Upper lobe of left lung (tissue), 6 donors: ENCODE measurements around the gene ARL4A. TPM values are rescaled to one million over a fixed set of nuclear protein-coding genes. Genes with fewer than 3 reads are reported as not detected.

ENCODE experiments used
- ATAC-seq, 2 donors: fragments of 200-7000 bp; cut with Tn5 transposase; one replicate each; pipeline ENCODE4 v1.9.1; 2022; ENCODE audit warnings: mild to moderate bottlenecking in 2 of 2, moderate library complexity in 2 of 2; ENCODE audit not compliant: low FRiP score in 2 of 2
- DNase-seq, 2 donors: peaks; one replicate each; pipeline ENCODE4 v3.0.0-alpha.2; 2019 to 2020
- H3K27ac ChIP-seq, 4 donors: fragments of 200-600 bp; sonication (generic); one replicate each; pipeline ENCODE4 v1.5.1; 2016 to 2019
- H3K27me3 ChIP-seq, 4 donors: fragments of 200-600 bp; sonication (generic); one replicate each; pipeline ENCODE4 v1.5.1; 2017 to 2019
- H3K36me3 ChIP-seq, 4 donors: fragments of 200-600 bp; sonication (generic); one replicate each; pipeline ENCODE4 v1.5.1; 2016 to 2019
- H3K4me1 ChIP-seq, 4 donors: fragments of 200-600 bp; sonication (generic); one replicate each; pipeline ENCODE4 v1.5.1; 2018 to 2019
- H3K4me3 ChIP-seq, 4 donors: fragments of 200-600 bp; sonication (generic); one replicate each; pipeline ENCODE4 v1.5.1; 2017 to 2019; ENCODE audit warnings: mild to moderate bottlenecking in 2 of 4, moderate library complexity in 1 of 4
- H3K9me3 ChIP-seq, 4 donors: fragments of 200-600 bp; sonication (generic); one replicate each; pipeline ENCODE4 v1.5.1; 2018 to 2019
- CTCF ChIP-seq, 6 experiments: fragments of 450-650 bp in 4 of 6; fragments of 200-600 bp in 2 of 6; sonication (generic) in 2 of 6; IDR thresholded peaks; one replicate each; pipeline ENCODE4 v1.5.1; 2016 to 2019; ENCODE audit warnings: antibody characterized with exemption in 6 of 6
- EP300 ChIP-seq, 4 donors: sonication (generic); formaldehyde crosslinking; IDR thresholded peaks; one replicate each; pipeline ENCODE4 v1.5.1; 2017; ENCODE audit warnings: antibody characterized with exemption in 4 of 4, control low read depth in 2 of 4
- POLR2A ChIP-seq, 4 donors: fragments of 450-650 bp; IDR thresholded peaks; one replicate each; pipeline ENCODE4 v1.5.1; 2016 to 2017; ENCODE audit warnings: antibody characterized with exemption in 4 of 4, mild to moderate bottlenecking in 2 of 4
- POLR2AphosphoS5 ChIP-seq, 2 donors: sonication (generic); formaldehyde crosslinking; IDR thresholded peaks; one replicate each; pipeline ENCODE4 v1.5.1; 2017; ENCODE audit warnings: antibody characterized with exemption in 2 of 2
- WGBS, 2 donors: methylation state at CpG; one replicate each; pipeline ENCODE4 v1.1.5; 2017 to 2018; 5-methylcytosine and 5-hydroxymethylcytosine counted together
- total RNA-seq, 6 donors: library from RNA; depleted of rRNA in 4 of 6; stranded (reverse); fragments of >200 nt in 4 of 6; gene quantifications; one replicate each; pipeline versions ENCODE4 v1.1.0 to v1.2.1, GENCODE V29; 2016 to 2021
- donor health status: DM: no; HTN: no; CAD: no; lungs with moderate emphysema.
- donor health status: DM: no; HTN: yes; CAD: no; lungs with severe emphysema.

The ARL4A gene
- total RNA-seq, 6 donors from 2014 or later, result 5.9 to 47.5 (median 30.5) TPM

- Histone ChIP-seq H3K4me1 (peaks cover 37 to 52% (median 43%) of the 10 kb centered on the region in 4 donors), H3K27ac (peak overlapping the region; percentile 52 to 67 (median 56)), H3K9me3 (no peaks in the 10 kb centered on the region), H3K4me3 (no peak overlapping the region), H3K27me3 (no peaks in the 10 kb centered on the region), H3K36me3 (no peaks in the 10 kb centered on the region)
- DNase-seq (no peak), ATAC-seq (peak in 1 of 2 donors; percentile 12)
- TF ChIP-seq POLR2AphosphoS5 (IDR thresholded peaks at IDR 0.05) (no peak), CTCF (IDR thresholded peaks at IDR 0.05) (no peak), POLR2A (IDR thresholded peaks at IDR 0.05) (no peak), EP300 (IDR thresholded peaks at IDR 0.05) (no peak)
- WGBS, 2 donors, result 67 to 68% methylated on average over 17 of the region's 17 CpGs
These were observed 32.8 kb downstream of the ARL4A start for GRCh38 chr7:12719981-12720865.

GRCh38 chr7:12721286-12721830, 33.9 kb downstream of the ARL4A start:
- 90 to 92% methylated on average over 6 of the region's 6 CpGs for WGBS, 2 donors
- no peak overlapping the region for H3K4me3 ChIP-seq
- no peak for ATAC-seq
- no peaks in the 10 kb centered on the region for H3K27me3 ChIP-seq
- H3K27ac ChIP-seq, result no peak overlapping the region
- H3K9me3 ChIP-seq, result no peaks in the 10 kb centered on the region
- DNase-seq, result no peak
- TF ChIP-seq POLR2A (IDR thresholded peaks at IDR 0.05), result no peak
- no peak for TF ChIP-seq EP300 (IDR thresholded peaks at IDR 0.05)
- no peak for TF ChIP-seq POLR2AphosphoS5 (IDR thresholded peaks at IDR 0.05)
- TF ChIP-seq CTCF (IDR thresholded peaks at IDR 0.05), result no peak
- no peaks in the 10 kb centered on the region for H3K36me3 ChIP-seq
- H3K4me1 ChIP-seq, result peaks cover 26 to 41% (median 34%) of the 10 kb centered on the region in 4 donors

- ATAC-seq (no peak), DNase-seq (no peak)
- TF ChIP-seq CTCF (IDR thresholded peaks at IDR 0.05) (no peak), POLR2AphosphoS5 (IDR thresholded peaks at IDR 0.05) (no peak), POLR2A (IDR thresholded peaks at IDR 0.05) (no peak), EP300 (IDR thresholded peaks at IDR 0.05) (no peak)
- Histone ChIP-seq H3K9me3 (no peaks in the 10 kb centered on the region), H3K36me3 (no peaks in the 10 kb centered on the region), H3K4me1 (peaks cover 18 to 33% (median 29%) of the 10 kb centered on the region in 4 donors), H3K27me3 (no peaks in the 10 kb centered on the region), H3K27ac (no peak overlapping the region), H3K4me3 (no peak overlapping the region)
- WGBS, 2 donors, result 63 to 66% methylated on average over 2 of the region's 2 CpGs
These were observed 34.7 kb downstream of the ARL4A start for GRCh38 chr7:12722136-12722535.

- H3K9me3 ChIP-seq, result no peaks in the 10 kb centered on the region
- H3K27me3 ChIP-seq, result no peaks in the 10 kb centered on the region
- DNase-seq (no peak), ATAC-seq (no peak)
- WGBS, 2 donors, result 55 to 79% methylated on average over 4 of the region's 4 CpGs
- H3K4me3 ChIP-seq, result no peak overlapping the region
- no peaks in the 10 kb centered on the region for H3K36me3 ChIP-seq
- TF ChIP-seq POLR2AphosphoS5 (IDR thresholded peaks at IDR 0.05) (no peak), POLR2A (IDR thresholded peaks at IDR 0.05) (no peak), CTCF (IDR thresholded peaks at IDR 0.05) (no peak), EP300 (IDR thresholded peaks at IDR 0.05) (no peak)
- no peak overlapping the region for H3K27ac ChIP-seq
- peaks cover 15 to 29% (median 26%) of the 10 kb centered on the region in 4 donors for H3K4me1 ChIP-seq
These were observed 35.5 kb downstream of the ARL4A start for GRCh38 chr7:12722636-12723605.
